Measurements from ENCODE around the gene PHLDB2. TPM values are rescaled to one million over a fixed set of nuclear protein-coding genes. Genes with fewer than 3 reads are reported as not detected.

PHLDB2 gene
- total RNA-seq, 1 donor from 2014 or later, result 37.2 TPM

- peaks cover 6% of the 10 kb centered on the region for H3K36me3 Mint-ChIP-seq
- no peaks in the 10 kb centered on the region for H3K9me3 Mint-ChIP-seq
- H3K27ac Mint-ChIP-seq, result no peak overlapping the region
Measured at GRCh38 chr3:111929484-111929883, 70.4 kb downstream of the PHLDB2 start.

GRCh38 chr3:111932946-111933345 lies 73.9 kb downstream of the PHLDB2 start:
- no peaks in the 10 kb centered on the region for H3K9me3 Mint-ChIP-seq
- H3K4me3 Mint-ChIP-seq, result no peak overlapping the region
- peak overlapping the region; percentile 4 for H3K27ac Mint-ChIP-seq
- H3K36me3 Mint-ChIP-seq, result peaks cover 10% of the 10 kb centered on the region
- peaks cover 29% of the 10 kb centered on the region for H3K4me1 Mint-ChIP-seq
- no peak for DNase-seq (ENCODE audit: low spot score in 2 of 2, unreplicated experiment in 2 of 2)
- TF ChIP-seq CTCF (IDR thresholded peaks at IDR 0.05; ENCODE audit: unreplicated experiment), result no peak
- H3K27me3 Mint-ChIP-seq (ENCODE audit: low read depth), result no peaks in the 10 kb centered on the region

More at GRCh38 chr3:111929484-111929883, 70.4 kb downstream of the PHLDB2 start:
- peaks cover 24% of the 10 kb centered on the region for H3K4me1 Mint-ChIP-seq
- no peak for DNase-seq (ENCODE audit: low spot score in 2 of 2, unreplicated experiment in 2 of 2)
- no peak overlapping the region for H3K4me3 Mint-ChIP-seq
- H3K27me3 Mint-ChIP-seq (ENCODE audit: low read depth), result no peaks in the 10 kb centered on the region
- no peak for TF ChIP-seq CTCF (IDR thresholded peaks at IDR 0.05; ENCODE audit: unreplicated experiment)

- H3K4me1 Mint-ChIP-seq, result peaks cover 26% of the 10 kb centered on the region
- no peaks in the 10 kb centered on the region for H3K27me3 Mint-ChIP-seq (ENCODE audit: low read depth)
- H3K9me3 Mint-ChIP-seq, result no peaks in the 10 kb centered on the region
- peaks cover 19% of the 10 kb centered on the region for H3K36me3 Mint-ChIP-seq
- peak overlapping the region; percentile 23 for H3K27ac Mint-ChIP-seq
- no peak for DNase-seq (ENCODE audit: low spot score in 2 of 2, unreplicated experiment in 2 of 2)
- no peak for TF ChIP-seq CTCF (IDR thresholded peaks at IDR 0.05; ENCODE audit: unreplicated experiment)
- no peak overlapping the region for H3K4me3 Mint-ChIP-seq
Measured at GRCh38 chr3:111936191-111936841, 77.3 kb downstream of the PHLDB2 start.

DNA sequence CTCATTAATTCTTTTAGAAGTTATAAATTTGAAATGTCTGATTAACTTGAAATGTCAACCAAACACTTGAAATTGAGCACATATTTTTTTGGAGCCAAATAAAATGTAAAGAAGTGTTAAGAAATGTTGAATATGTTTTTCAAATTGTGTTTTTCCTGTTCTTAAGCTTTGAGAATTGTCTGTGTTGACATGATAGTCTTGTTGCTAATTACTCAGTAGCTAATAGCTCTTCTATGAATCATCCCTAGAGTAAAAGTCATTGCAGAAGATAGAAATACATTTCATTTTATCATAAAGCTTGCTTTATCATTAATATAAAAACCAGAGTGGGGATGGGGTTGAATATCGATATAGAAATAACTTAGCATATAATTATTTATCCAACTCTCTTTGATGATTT lies 77.9 kb downstream of the PHLDB2 start:
- no peak for DNase-seq (ENCODE audit: low spot score in 2 of 2, unreplicated experiment in 2 of 2)
- Mint-ChIP-seq H3K4me3 (no peak overlapping the region), H3K4me1 (peaks cover 25% of the 10 kb centered on the region), H3K9me3 (no peaks in the 10 kb centered on the region), H3K27me3 (ENCODE audit: low read depth) (no peaks in the 10 kb centered on the region), H3K36me3 (peaks cover 20% of the 10 kb centered on the region), H3K27ac (no peak overlapping the region)
- TF ChIP-seq CTCF (IDR thresholded peaks at IDR 0.05; ENCODE audit: unreplicated experiment), result no peak

- Mint-ChIP-seq H3K27ac (no peak overlapping the region), H3K27me3 (ENCODE audit: low read depth) (no peaks in the 10 kb centered on the region), H3K4me3 (no peak overlapping the region), H3K9me3 (no peaks in the 10 kb centered on the region), H3K36me3 (peaks cover 20% of the 10 kb centered on the region), H3K4me1 (peaks cover 22% of the 10 kb centered on the region)
- no peak for DNase-seq (ENCODE audit: low spot score in 2 of 2, unreplicated experiment in 2 of 2)
- no peak for TF ChIP-seq CTCF (IDR thresholded peaks at IDR 0.05; ENCODE audit: unreplicated experiment)
Measured at GRCh38 chr3:111937871-111938270, 78.8 kb downstream of the PHLDB2 start.
